NT2/D1 (cell line): ENCODE measurements around the gene BTG4.

Experiments
- DNase-seq: peaks from one replicate; pipeline ENCODE4 v3.0.0-alpha.2; 2011; ENCODE audit warnings: low read depth, low spot score
- H3K27me3 ChIP-seq: 2 replicates; pipeline ENCODE4 v1.6.0; 2011; ENCODE audit warnings: mild to moderate bottlenecking; ENCODE audit not compliant: insufficient read length, insufficient read depth
- H3K36me3 ChIP-seq: 2 replicates; pipeline ENCODE4 v1.6.1; 2011; ENCODE audit warnings: mild to moderate bottlenecking, low read length, mixed read lengths; ENCODE audit not compliant: insufficient read depth, insufficient read length
- H3K4me1 ChIP-seq: 2 replicates; pipeline ENCODE4 v1.5.1; 2011; ENCODE audit not compliant: insufficient read depth, insufficient read length
- H3K4me3 ChIP-seq: 2 replicates; pipeline ENCODE4 v1.5.1; 2011; ENCODE audit warnings: low read depth; ENCODE audit not compliant: insufficient read length
- H3K9ac ChIP-seq: 2 replicates; pipeline ENCODE4 v1.6.0; 2011; ENCODE audit warnings: low read depth; ENCODE audit not compliant: insufficient read length
- H3K9me3 ChIP-seq: 2 replicates; pipeline ENCODE4 v1.5.1; 2011; ENCODE audit warnings: mild to moderate bottlenecking, low read length; ENCODE audit not compliant: insufficient read depth
- SUZ12 ChIP-seq: IDR thresholded peaks from 2 replicates; pipeline ENCODE4 v1.6.1; 2011; ENCODE audit not compliant: insufficient read length, insufficient read depth; ENCODE audit errors: extremely low read depth
- YY1 ChIP-seq: IDR thresholded peaks from 2 replicates; pipeline ENCODE4 v1.6.1; 2011; ENCODE audit not compliant: insufficient read length, insufficient read depth
- ZNF274 ChIP-seq: IDR thresholded peaks from 2 replicates; pipeline ENCODE4 v1.6.1; 2011; ENCODE audit warnings: mild to moderate bottlenecking, low read depth, low read length

BTG4 gene

DNA sequence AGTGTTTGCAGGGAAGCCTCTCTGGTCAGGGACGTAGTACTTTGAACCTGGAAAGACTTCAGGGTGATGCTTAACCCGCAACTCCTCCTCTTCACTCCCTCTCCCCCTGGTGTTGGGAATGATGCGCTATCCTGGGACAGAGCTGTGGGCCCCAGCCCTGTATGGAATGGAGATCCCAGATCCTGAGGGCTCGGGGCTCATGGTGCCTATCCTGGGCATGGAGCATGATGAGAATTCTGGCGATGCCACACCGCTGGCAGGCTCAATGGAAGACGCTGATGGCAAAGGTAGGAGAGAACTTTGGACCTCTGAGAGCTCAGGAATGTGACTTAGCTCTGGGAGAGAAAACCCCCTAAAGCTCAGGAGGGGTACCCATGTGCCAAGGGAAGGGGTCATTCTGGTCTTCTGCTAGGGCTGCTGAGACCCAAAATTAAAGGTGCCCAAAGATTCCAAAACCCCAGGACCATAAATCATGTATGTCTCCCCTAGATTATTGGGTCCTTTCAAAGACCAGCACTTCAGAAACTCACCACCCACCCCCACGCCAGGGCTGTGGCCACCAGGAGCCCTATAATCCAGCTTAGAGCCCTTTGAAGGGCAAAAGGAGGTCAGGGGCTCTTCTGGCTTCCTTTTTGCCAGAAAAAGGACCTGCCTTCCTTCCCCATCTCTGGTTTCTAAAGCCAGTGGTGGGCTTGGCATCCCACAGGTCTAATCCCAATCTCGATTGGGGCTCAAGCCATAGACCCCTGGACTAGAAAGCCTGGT, 52.5 kb downstream of the BTG4 start:
- H3K4me3 ChIP-seq, result no peak overlapping the region
- DNase-seq, result no peak
- TF ChIP-seq SUZ12 (no peak), YY1 (no peak), ZNF274 (no peak)

GRCh38 chr11:111457731-111458368, 54.3 kb downstream of the BTG4 start:
- Histone ChIP-seq H3K9me3 (no peaks in the 10 kb centered on the region), H3K9ac (no peak overlapping the region), H3K4me3 (no peak overlapping the region), H3K27me3 (peaks cover 6% of the 10 kb centered on the region), H3K36me3 (no peaks in the 10 kb centered on the region), H3K4me1 (peaks cover 8% of the 10 kb centered on the region)
- TF ChIP-seq ZNF274 (no peak), SUZ12 (no peak), YY1 (no peak)
- no peak for DNase-seq

More for the DNA sequence above, 52.5 kb downstream of the BTG4 start:
- no peaks in the 10 kb centered on the region for H3K36me3 ChIP-seq
- peaks cover 4% of the 10 kb centered on the region for H3K4me1 ChIP-seq
- no peaks in the 10 kb centered on the region for H3K9me3 ChIP-seq
- H3K9ac ChIP-seq, result no peak overlapping the region
- H3K27me3 ChIP-seq, result peaks cover 6% of the 10 kb centered on the region

DNA sequence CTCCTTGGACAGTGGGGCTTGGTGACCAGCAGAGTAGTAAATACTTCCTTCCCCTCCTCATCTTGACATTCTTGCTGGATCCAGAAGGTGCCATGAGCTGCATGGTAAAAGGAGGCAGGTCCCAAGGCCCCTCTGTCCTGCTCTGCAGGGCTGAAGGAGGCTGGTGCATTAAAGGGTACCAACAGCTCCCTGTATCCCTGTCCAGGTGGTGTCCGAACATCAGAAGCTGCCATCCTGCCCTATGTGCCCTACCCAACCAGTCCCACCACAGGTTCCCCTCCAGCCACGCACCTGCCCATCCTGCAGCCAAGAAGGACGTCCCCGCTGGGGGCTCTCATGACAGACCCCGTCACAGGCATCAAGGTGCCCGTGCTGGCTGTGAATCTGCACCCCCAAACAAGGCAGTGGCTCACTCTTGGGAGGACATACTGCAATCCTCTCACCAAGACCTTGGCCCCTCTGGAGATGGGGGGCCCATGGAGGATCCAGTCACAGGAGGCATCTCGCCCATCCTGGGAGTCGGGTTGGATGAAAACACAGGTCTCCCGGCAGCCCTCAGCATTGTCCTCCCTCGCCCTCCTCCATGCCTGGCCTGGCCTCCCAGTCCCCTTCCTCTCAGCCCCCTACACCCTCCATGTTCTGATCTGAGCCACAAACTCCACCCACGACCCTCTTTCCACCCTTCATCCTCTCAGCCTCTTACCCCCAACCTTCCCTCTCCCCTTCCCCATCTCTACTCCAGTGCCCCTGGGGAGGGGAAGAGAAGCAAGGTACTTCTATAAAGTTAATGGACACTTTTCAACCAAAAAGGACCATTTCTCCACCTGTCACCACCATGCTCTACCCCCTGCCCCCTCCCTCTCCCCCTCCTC, 55.1 kb downstream of the BTG4 start:
- Histone ChIP-seq H3K9ac (no peak overlapping the region), H3K36me3 (no peaks in the 10 kb centered on the region), H3K9me3 (no peaks in the 10 kb centered on the region), H3K4me3 (no peak overlapping the region), H3K27me3 (peaks cover 6% of the 10 kb centered on the region), H3K4me1 (peaks cover 8% of the 10 kb centered on the region)
- TF ChIP-seq YY1 (no peak), ZNF274 (no peak), SUZ12 (no peak)
- DNase-seq, result no peak

DNA sequence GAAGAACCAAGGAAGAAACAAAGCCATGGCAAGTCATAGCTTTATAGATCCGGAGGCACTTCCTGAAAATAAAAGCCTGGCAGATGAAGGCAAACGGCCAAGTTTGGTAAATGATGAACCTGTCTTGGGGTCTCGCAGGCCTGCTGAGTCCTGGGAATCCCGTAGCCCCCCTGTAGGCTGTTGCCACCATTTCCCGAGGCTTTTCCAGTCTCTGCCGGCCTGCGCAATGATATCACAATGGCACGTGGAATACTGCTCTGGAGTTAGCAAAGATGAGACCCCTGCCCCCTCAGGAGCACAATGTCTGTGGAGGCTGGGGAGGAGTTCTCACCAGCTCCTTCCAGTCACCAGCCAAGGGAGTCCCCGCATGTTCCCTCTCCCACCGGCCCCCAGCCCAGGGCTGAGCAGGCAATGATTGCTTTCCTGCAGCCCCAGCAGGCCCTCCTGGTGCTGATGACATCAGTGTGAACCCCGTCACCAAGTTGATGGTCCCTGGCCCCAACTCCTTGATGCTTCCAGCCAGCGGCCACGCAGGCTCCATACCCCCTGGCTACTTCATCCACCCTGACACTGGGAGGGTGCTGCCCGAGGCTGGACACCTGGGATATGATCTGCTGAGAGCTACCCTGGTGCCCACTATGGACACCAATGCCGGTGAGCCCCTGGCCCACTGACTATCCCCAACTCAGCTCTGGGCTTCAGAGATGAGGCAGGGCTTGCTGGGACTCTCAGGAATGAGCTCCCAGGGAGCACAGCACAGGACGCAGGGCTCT, 55.9 kb downstream of the BTG4 start:
- peaks cover 6% of the 10 kb centered on the region for H3K27me3 ChIP-seq
- H3K9me3 ChIP-seq, result no peaks in the 10 kb centered on the region
- TF ChIP-seq YY1 (no peak), SUZ12 (no peak), ZNF274 (no peak)
- no peak overlapping the region for H3K9ac ChIP-seq
- DNase-seq, result no peak
- H3K36me3 ChIP-seq, result no peaks in the 10 kb centered on the region
- peaks cover 8% of the 10 kb centered on the region for H3K4me1 ChIP-seq
- H3K4me3 ChIP-seq, result no peak overlapping the region

- DNase-seq, result no peak
Observed at GRCh38 chr11:111455291-111456085, 56.7 kb downstream of the BTG4 start.

More at GRCh38 chr11:111455291-111456085, 56.7 kb downstream of the BTG4 start:
- Histone ChIP-seq H3K4me3 (no peak overlapping the region), H3K36me3 (no peaks in the 10 kb centered on the region), H3K9ac (no peak overlapping the region), H3K4me1 (peaks cover 8% of the 10 kb centered on the region), H3K9me3 (no peaks in the 10 kb centered on the region), H3K27me3 (peaks cover 6% of the 10 kb centered on the region)
- TF ChIP-seq YY1, result no peak
- no peak for TF ChIP-seq SUZ12
- no peak for TF ChIP-seq ZNF274
